Mesothelial cell of epicardium (in vitro differentiated cells): ENCODE results near the gene STK32B. TPM values are rescaled to one million over a fixed set of nuclear protein-coding genes. Genes with fewer than 3 reads are reported as not detected.

ENCODE experiments used
- DNase-seq, 2 experiments: peaks; one replicate each; pipeline ENCODE4 v3.0.0; 2021; ENCODE audit warnings: low spot score in 2 of 2; ENCODE audit not compliant: unreplicated experiment in 2 of 2
- H3K27ac Mint-ChIP-seq: 2 replicates; pipeline ENCODE4 v1.8.0; 2021; ENCODE audit warnings: mixed read lengths
- H3K27me3 Mint-ChIP-seq: 2 replicates; pipeline ENCODE4 v1.8.0; 2021; ENCODE audit warnings: low read depth, mixed read lengths
- H3K36me3 Mint-ChIP-seq: 2 replicates; pipeline ENCODE4 v1.8.0; 2021; ENCODE audit warnings: mixed read lengths
- H3K4me1 Mint-ChIP-seq: 2 replicates; pipeline ENCODE4 v1.8.0; 2021; ENCODE audit warnings: mixed read lengths
- H3K4me3 Mint-ChIP-seq: 2 replicates; pipeline ENCODE4 v1.8.0; 2021; ENCODE audit warnings: mild to moderate bottlenecking, moderate library complexity, mixed read lengths
- H3K9me3 Mint-ChIP-seq: 2 replicates; pipeline ENCODE4 v1.8.0; 2021; ENCODE audit warnings: mixed read lengths
- CTCF ChIP-seq: fragments of 200-600 bp; sonication (generic); IDR thresholded peaks from one replicate; pipeline ENCODE4 v1.5.0; 2021; ENCODE audit warnings: antibody characterized with exemption; ENCODE audit not compliant: unreplicated experiment
- total RNA-seq: library from RNA; stranded (reverse); gene quantifications from 3 replicates; pipeline ENCODE4 v1.2.1, GENCODE V29; 2021

Gene STK32B
- total RNA-seq, 1 donor from 2014 or later, result 0.96 TPM

DNA sequence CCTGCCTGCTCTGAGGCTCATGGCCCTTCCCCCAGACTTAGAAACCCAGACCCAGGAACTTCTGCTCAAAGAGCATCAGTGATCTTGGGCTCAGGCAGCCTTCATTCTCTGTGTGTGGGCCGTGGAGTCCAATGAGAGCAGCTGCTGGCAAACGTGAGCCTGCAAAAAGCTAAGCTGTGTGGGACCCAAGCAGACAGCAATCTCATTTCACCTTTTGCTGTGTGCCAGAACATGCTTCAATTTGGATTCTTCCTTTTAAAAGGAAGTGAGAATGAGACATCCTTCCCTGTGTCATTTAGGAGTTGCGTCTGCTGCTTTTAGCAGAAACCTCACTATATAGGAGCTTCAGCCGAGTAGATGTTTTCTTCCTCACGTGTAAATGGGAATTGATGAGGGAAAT lies 418.6 kb downstream of the STK32B start:
- no peak overlapping the region for H3K4me3 Mint-ChIP-seq
- no peak for TF ChIP-seq CTCF
- H3K27me3 Mint-ChIP-seq, result no peaks in the 10 kb centered on the region
- H3K36me3 Mint-ChIP-seq, result no peaks in the 10 kb centered on the region
- no peaks in the 10 kb centered on the region for H3K4me1 Mint-ChIP-seq
- no peak overlapping the region for H3K27ac Mint-ChIP-seq
- H3K9me3 Mint-ChIP-seq, result no peaks in the 10 kb centered on the region
- DNase-seq, result no peak

DNA sequence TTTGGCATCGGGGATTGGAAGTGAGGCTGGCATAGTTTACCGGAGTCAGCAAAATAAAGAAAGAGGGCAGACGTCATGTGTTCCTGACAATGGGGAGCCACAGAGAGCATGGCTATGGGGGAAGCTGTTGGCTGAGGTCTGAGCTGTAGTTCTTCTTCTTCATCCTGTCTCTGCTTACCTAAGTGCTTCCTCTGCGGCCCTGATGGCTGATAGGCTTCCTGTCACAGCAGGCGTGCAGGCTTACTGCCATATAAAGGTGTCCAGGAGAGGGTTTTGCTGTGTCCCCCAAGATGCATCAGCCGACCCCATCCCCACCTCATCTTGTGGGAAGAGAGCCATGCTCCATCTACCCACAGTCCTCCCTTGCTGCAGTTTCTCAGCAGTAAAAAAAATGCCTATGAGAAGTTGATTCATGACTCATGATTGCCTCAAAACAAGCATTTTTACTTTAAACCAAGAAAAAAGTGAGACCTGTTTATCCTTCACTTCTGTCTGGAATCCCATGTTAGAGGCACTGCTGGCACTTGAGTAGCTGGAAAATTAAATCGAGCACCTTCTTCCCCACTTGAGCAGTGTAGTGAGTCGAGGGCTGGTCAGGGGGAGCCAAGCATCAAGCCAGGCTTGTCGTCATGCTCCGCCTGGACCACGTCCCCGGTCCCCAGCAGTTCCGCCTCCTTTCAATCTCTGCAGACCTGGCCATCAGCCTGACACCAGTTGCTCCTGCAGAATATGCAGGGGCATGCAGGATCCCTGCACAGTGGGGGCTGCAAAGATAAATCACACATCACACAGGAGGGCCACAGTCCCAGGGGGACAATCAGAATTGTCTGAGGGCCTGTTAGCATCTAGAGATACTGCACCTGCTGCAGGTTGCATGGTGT lies 419.3 kb downstream of the STK32B start:
- Mint-ChIP-seq H3K4me1 (no peaks in the 10 kb centered on the region), H3K27ac (no peak overlapping the region), H3K36me3 (no peaks in the 10 kb centered on the region), H3K27me3 (no peaks in the 10 kb centered on the region), H3K4me3 (no peak overlapping the region), H3K9me3 (no peaks in the 10 kb centered on the region)
- TF ChIP-seq CTCF, result no peak
- DNase-seq, result no peak

GRCh38 chr4:5471206-5471605 lies 419.9 kb downstream of the STK32B start:
- no peaks in the 10 kb centered on the region for H3K4me1 Mint-ChIP-seq
- no peaks in the 10 kb centered on the region for H3K27me3 Mint-ChIP-seq
- TF ChIP-seq CTCF, result no peak
- DNase-seq, result no peak
- no peaks in the 10 kb centered on the region for H3K36me3 Mint-ChIP-seq
- no peak overlapping the region for H3K4me3 Mint-ChIP-seq
- no peak overlapping the region for H3K27ac Mint-ChIP-seq
- no peaks in the 10 kb centered on the region for H3K9me3 Mint-ChIP-seq

- no peaks in the 10 kb centered on the region for H3K9me3 Mint-ChIP-seq
- TF ChIP-seq CTCF, result no peak
- no peak overlapping the region for H3K4me3 Mint-ChIP-seq
- no peaks in the 10 kb centered on the region for H3K27me3 Mint-ChIP-seq
- H3K36me3 Mint-ChIP-seq, result no peaks in the 10 kb centered on the region
- no peaks in the 10 kb centered on the region for H3K4me1 Mint-ChIP-seq
- no peak for DNase-seq
- H3K27ac Mint-ChIP-seq, result no peak overlapping the region
Measured at GRCh38 chr4:5471691-5472090, 420.4 kb downstream of the STK32B start.

DNA sequence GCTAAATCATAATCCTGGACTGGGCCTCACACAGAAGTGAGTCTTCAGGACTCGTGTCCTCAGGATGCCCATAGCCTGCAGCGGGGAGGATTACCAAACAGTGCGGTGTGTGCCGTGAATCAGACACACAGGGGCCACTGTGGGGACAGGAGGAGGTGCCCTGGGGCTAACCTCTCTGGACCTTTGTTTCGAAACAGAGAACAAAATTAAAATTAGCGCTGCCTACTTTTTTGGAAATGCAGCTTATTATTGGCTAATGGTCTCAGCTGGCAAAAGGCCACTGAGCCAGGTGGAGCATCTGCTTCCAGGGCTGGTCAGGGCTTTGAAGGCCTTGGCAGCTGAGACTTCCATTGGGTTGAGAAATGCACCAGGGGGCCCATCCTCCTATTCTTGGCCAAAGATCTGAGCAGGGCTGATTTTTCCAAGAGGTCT lies 420.9 kb downstream of the STK32B start:
- no peaks in the 10 kb centered on the region for H3K27me3 Mint-ChIP-seq
- H3K9me3 Mint-ChIP-seq, result no peaks in the 10 kb centered on the region
- no peaks in the 10 kb centered on the region for H3K4me1 Mint-ChIP-seq
- no peak for TF ChIP-seq CTCF
- no peak overlapping the region for H3K27ac Mint-ChIP-seq
- DNase-seq, result no peak
- H3K4me3 Mint-ChIP-seq, result no peak overlapping the region
- no peaks in the 10 kb centered on the region for H3K36me3 Mint-ChIP-seq
